BE2C (cell line): ENCODE data around the gene MAN2A1.

Experiments used
- DNase-seq: peaks from one replicate; pipeline ENCODE4 v3.0.0-alpha.2; 2020
- H3K27me3 ChIP-seq: fragments of 250-450 bp; sonication (Bioruptor Pico); 2 replicates; pipeline ENCODE4 v1.5.1; 2020; ENCODE audit warnings: mild to moderate bottlenecking
- H3K36me3 ChIP-seq: fragments of 250-450 bp; sonication (Bioruptor Pico); 2 replicates; pipeline ENCODE4 v1.5.1; 2020; ENCODE audit warnings: mild to moderate bottlenecking
- H3K4me1 ChIP-seq: fragments of 250-450 bp; sonication (Bioruptor Pico); 2 replicates; pipeline ENCODE4 v1.5.1; 2020
- H3K4me3 ChIP-seq: 2 replicates; pipeline ENCODE4 v1.5.1; 2011; ENCODE audit warnings: low read depth, low read length
- H3K9me3 ChIP-seq: fragments of 250-450 bp; sonication (Bioruptor Pico); 2 replicates; pipeline ENCODE4 v1.5.1; 2020
- CTCF ChIP-seq: IDR thresholded peaks from 2 replicates; pipeline ENCODE4 v1.5.1; 2012; ENCODE audit warnings: mild to moderate bottlenecking, low read depth, low read length

The MAN2A1 gene

GRCh38 chr5:109863752-109864151 is 174.0 kb downstream of the MAN2A1 start:
- Histone ChIP-seq H3K4me1 (peaks cover 19% of the 10 kb centered on the region), H3K4me3 (no peak overlapping the region), H3K36me3 (no peaks in the 10 kb centered on the region), H3K9me3 (no peaks in the 10 kb centered on the region), H3K27me3 (no peaks in the 10 kb centered on the region)
- DNase-seq: no peak
- no peak for TF ChIP-seq CTCF

- peak; percentile 65 for DNase-seq
- Histone ChIP-seq H3K27me3 (no peaks in the 10 kb centered on the region), H3K36me3 (no peaks in the 10 kb centered on the region), H3K4me3 (no peak overlapping the region), H3K4me1 (peaks cover 19% of the 10 kb centered on the region), H3K9me3 (no peaks in the 10 kb centered on the region)
- TF ChIP-seq CTCF: no peak
These were observed 175.9 kb downstream of the MAN2A1 start for GRCh38 chr5:109865637-109866036.

- DNase-seq: no peak
- TF ChIP-seq CTCF: no peak
- Histone ChIP-seq H3K9me3 (no peaks in the 10 kb centered on the region), H3K27me3 (no peaks in the 10 kb centered on the region), H3K4me1 (peaks cover 19% of the 10 kb centered on the region), H3K36me3 (no peaks in the 10 kb centered on the region), H3K4me3 (no peak overlapping the region)
These were observed 176.3 kb downstream of the MAN2A1 start for GRCh38 chr5:109866051-109866450.

GRCh38 chr5:109868737-109869136 is 179.0 kb downstream of the MAN2A1 start:
- no peak for TF ChIP-seq CTCF
- H3K9me3 ChIP-seq: no peaks in the 10 kb centered on the region
- peaks cover 10% of the 10 kb centered on the region for H3K4me1 ChIP-seq
- H3K27me3 ChIP-seq: no peaks in the 10 kb centered on the region
- H3K36me3 ChIP-seq: no peaks in the 10 kb centered on the region
- H3K4me3 ChIP-seq: no peak overlapping the region
- DNase-seq: no peak

- no peak for DNase-seq
- H3K9me3 ChIP-seq: no peaks in the 10 kb centered on the region
- H3K4me1 ChIP-seq: no peaks in the 10 kb centered on the region; the same call in 1 of the 2 replicates
- TF ChIP-seq CTCF: no peak
- no peaks in the 10 kb centered on the region for H3K36me3 ChIP-seq
- no peaks in the 10 kb centered on the region for H3K27me3 ChIP-seq
- no peak overlapping the region for H3K4me3 ChIP-seq
These were observed 184.0 kb downstream of the MAN2A1 start for GRCh38 chr5:109873687-109874086.

- TF ChIP-seq CTCF: no peak
- DNase-seq: no peak
These were observed 184.4 kb downstream of the MAN2A1 start for GRCh38 chr5:109874108-109874507.

More at GRCh38 chr5:109874108-109874507, 184.4 kb downstream of the MAN2A1 start:
- Histone ChIP-seq H3K36me3 (no peaks in the 10 kb centered on the region), H3K27me3 (no peaks in the 10 kb centered on the region), H3K4me3 (no peak overlapping the region), H3K9me3 (no peaks in the 10 kb centered on the region), H3K4me1 (no peaks in the 10 kb centered on the region; the same call in 1 of the 2 replicates)
